Pancreas (tissue), 8 donors: ENCODE data around the gene ACO1. TPM values are rescaled to one million over a fixed set of nuclear protein-coding genes. Genes with fewer than 3 reads are reported as not detected.

ENCODE experiments used
- polyA plus RNA-seq, 2 donors: library from polyadenylated mRNA; stranded (reverse); fragments of 200-250 nt; gene quantifications; one replicate each; pipeline ENCODE4 v1.2.3, GENCODE V29; 2013
- total RNA-seq, 6 donors: library from RNA; stranded (reverse); fragmentation: NEBNext Ultra II Directional in 4 of 6; extraction: Animal tissue kit (Norgen Biotek cat#: 25700) in 4 of 6; gene quantifications; one replicate each; pipeline versions ENCODE4 v1.2.1 to v1.2.4, GENCODE V29; 2021 to 2023
- donor health status: healthy with polysubstance abuse.
- donor health status: DM: no; HTN: no; CAD: no; lungs with moderate emphysema.
- donor health status: DM: no; HTN: no; CAD: no.
- donor health status: Bipolar disorder and iron deficiency.
- donor health status: DM: yes; HTN: yes; CAD: no.
- donor health status: DM: no; HTN: no; CAD: no.
- donor health status: DM: no; HTN: no; CAD: no.
- donor health status: DM: yes; HTN: yes; CAD: no.

Gene ACO1
- total and polyA plus RNA-seq, 8 donors = 8.7 to 35.6 (median 29.0) TPM

Other genes starting within 250 kb of the ACO1 start
- 10 to 100 TPM in 1 of 6 donors, 1 to 10 TPM in 5; 2.1 to 10.6 (median 4.1) TPM for gene RIGI, start 141.6 kb downstream of the ACO1 start, total RNA-seq
- 1 to 10 TPM; 2.4 to 4.0 TPM for gene RIGI, start 141.6 kb downstream of the ACO1 start, polyA plus RNA-seq
- gene SMIM27, start 167.7 kb downstream of the ACO1 start, total RNA-seq = 10 to 100 TPM in 1 of 6 donors, 1 to 10 TPM in 5; 3.5 to 10.7 (median 6.9) TPM
- 10 to 100 TPM in 1 of 2 donors, 1 to 10 TPM in 1; 5.1 to 14.4 TPM for gene SMIM27, start 167.7 kb downstream of the ACO1 start, polyA plus RNA-seq
- 1 to 10 TPM; 4.3 to 9.0 (median 4.8) TPM for gene TOPORS, start 167.9 kb downstream of the ACO1 start, total RNA-seq
- 1 to 10 TPM; 3.0 to 5.5 TPM for gene TOPORS, start 167.9 kb downstream of the ACO1 start, polyA plus RNA-seq
- gene NDUFB6, start 188.5 kb downstream of the ACO1 start, total RNA-seq = 10 to 100 TPM; 11.3 to 21.2 (median 16.3) TPM
- 10 to 100 TPM; 12.6 to 29.5 TPM for gene NDUFB6, start 188.5 kb downstream of the ACO1 start, polyA plus RNA-seq